ENCODE results near the gene KCNK5. TPM values are rescaled to one million over a fixed set of nuclear protein-coding genes. Genes with fewer than 3 reads are reported as not detected.
A peak's percentile ranks its signal among the peaks of the same experiment; 100 is the strongest.

Gene KCNK5
- total RNA-seq, 1 donor from 2014 or later: 2.6 TPM

DNA sequence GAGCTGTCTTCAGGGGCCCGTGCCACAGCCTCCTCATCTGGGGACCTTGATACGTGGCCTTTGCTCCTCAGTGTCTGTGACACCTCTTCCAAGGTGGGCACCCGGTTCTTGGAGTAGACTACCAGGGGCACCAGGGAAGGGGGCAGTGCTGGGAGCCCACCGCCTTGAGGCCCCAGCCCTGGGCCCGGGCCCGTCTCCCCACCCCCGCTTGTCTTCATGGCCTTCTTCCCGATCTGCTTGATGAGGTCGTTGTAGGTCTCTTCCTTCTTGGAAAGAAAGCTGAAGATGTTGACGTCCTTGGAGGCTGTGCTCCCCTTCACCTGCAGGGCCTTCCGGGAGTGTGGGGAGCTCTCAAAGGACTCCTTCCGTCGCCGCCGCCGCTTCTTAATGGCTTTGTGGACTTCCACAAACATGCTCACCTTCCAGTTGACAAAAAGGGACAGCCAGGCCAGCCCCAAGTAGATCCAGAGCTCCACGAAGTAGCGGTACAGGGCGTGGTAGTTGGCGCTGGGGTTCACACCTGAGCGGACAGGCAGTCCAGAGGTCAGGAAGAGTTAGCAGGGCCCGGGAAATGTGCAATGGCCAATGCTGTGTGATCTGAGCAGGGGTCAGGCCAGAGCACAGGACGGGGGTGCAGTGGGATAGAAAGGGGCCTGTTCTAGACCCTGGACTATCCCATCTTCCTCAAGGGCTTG is 37.9 kb downstream of the KCNK5 start:
- no peaks in the 10 kb centered on the region for H3K9me3 ChIP-seq
- H3K4me1 ChIP-seq: no peaks in the 10 kb centered on the region
- H3K36me3 ChIP-seq: no peaks in the 10 kb centered on the region
- intact Hi-C loops (cut with DNase I): no loop called here
- no peak for DNase-seq (ENCODE audit: low spot score in 2 of 2)
- H3K27me3 ChIP-seq: no peaks in the 10 kb centered on the region
- TF ChIP-seq, protein P1, sequence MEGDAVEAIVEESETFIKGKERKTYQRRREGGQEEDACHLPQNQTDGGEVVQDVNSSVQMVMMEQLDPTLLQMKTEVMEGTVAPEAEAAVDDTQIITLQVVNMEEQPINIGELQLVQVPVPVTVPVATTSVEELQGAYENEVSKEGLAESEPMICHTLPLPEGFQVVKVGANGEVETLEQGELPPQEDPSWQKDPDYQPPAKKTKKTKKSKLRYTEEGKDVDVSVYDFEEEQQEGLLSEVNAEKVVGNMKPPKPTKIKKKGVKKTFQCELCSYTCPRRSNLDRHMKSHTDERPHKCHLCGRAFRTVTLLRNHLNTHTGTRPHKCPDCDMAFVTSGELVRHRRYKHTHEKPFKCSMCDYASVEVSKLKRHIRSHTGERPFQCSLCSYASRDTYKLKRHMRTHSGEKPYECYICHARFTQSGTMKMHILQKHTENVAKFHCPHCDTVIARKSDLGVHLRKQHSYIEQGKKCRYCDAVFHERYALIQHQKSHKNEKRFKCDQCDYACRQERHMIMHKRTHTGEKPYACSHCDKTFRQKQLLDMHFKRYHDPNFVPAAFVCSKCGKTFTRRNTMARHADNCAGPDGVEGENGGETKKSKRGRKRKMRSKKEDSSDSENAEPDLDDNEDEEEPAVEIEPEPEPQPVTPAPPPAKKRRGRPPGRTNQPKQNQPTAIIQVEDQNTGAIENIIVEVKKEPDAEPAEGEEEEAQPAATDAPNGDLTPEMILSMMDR (IDR thresholded peaks at IDR 0.05): no peak
- no peak overlapping the region for H3K27ac ChIP-seq
- H3K4me3 ChIP-seq: no peak overlapping the region

DNA sequence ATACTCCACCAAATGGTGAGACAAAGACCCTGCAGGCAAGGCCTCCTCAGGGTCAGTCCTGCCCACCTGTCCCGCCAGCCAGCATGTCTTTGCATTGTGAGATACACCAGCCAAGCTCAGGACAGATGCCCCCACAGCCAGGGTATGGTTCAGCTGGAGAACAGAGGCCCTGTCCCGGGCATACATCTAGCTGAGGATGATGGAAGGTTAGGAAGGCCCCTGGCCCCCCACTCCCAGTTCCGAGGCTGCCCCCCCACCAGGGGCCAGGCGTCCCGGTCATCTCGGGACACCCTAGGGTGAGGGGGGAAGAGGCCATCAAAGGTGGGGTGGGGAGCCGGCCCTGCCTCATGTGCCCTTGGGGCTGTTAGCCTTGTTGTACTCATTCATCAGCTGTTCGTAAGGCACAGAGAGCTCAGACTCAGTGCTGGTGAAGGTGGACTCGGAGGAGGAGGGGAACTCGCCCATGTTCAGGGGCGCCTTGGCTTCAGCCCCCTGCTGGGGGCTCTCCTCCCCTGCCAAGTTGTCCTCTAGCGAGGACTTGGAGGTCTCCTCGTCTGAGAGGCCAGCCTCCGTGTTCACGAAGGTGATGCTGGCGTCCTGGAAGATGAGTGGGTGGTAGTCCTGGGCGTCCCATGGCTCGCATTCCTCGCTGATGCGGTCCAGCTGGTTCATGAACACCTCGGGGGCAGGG is 38.6 kb downstream of the KCNK5 start:
- no peak overlapping the region for H3K4me3 ChIP-seq
- no peaks in the 10 kb centered on the region for H3K9me3 ChIP-seq
- intact Hi-C loops (cut with DNase I): no loop called here
- H3K27me3 ChIP-seq: no peaks in the 10 kb centered on the region
- TF ChIP-seq, protein P1 (IDR thresholded peaks at IDR 0.05): no peak
- DNase-seq (ENCODE audit: low spot score in 2 of 2): no peak
- no peaks in the 10 kb centered on the region for H3K36me3 ChIP-seq
- H3K4me1 ChIP-seq: no peaks in the 10 kb centered on the region
- no peak overlapping the region for H3K27ac ChIP-seq

DNA sequence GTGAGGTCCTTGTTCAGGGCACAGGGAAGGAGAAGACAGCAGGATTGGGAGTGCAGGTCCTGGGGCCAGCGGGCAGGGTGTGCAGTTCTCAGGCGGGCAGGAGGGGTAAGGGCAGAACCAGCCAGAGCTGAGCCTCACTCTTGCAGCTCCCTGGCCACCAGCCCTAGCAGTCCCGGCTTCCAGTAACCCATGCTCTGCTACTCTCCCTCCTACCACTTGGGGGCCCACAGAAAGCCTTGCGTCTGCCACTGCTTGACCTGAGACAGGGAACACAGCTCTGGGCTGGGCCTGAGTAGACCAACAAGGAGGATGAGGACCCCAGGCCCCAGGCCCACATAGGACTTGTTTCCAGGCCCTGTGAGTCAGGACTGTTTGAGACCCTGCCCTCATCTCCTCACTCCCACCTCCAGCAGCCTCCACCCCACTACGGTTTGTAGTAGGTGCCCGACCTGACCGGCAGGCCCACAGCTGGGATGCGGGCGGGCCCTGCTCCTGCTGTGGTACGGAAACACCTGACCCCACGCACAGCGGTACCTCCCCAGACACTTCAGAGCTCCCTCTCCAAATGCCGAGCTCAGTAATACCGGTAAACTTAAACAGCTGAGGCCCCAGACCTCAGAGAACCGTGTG is 39.2 kb downstream of the KCNK5 start:
- no peak for DNase-seq (ENCODE audit: low spot score in 2 of 2)
- H3K4me1 ChIP-seq: no peaks in the 10 kb centered on the region
- intact Hi-C loops (cut with DNase I): no loop called here
- TF ChIP-seq, protein P1 (IDR thresholded peaks at IDR 0.05): peak in 2 of 3 experiments; percentile 12 to 29
- H3K9me3 ChIP-seq: no peaks in the 10 kb centered on the region
- no peaks in the 10 kb centered on the region for H3K36me3 ChIP-seq
- no peaks in the 10 kb centered on the region for H3K27me3 ChIP-seq
- H3K27ac ChIP-seq: no peak overlapping the region
- no peak overlapping the region for H3K4me3 ChIP-seq

DNA sequence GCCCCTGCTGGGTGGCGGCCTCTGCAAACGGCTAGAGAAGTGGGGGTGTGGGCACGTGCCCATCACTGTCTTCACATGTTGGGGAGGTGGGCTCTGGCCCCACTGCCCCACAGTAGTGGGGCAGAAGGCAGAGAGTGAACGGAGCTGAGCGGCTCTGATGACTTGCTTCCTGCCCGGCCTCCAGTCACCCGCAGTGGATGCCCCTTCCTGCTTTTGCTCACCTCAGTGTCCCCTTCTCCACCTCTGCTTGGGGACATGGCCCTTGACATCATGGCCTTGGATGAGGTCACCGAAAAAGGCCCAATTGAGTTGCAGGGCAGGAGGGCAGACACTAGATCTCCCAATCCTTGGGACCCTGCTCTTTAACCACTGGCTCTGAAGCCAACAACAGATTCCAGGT is 40.1 kb downstream of the KCNK5 start:
- intact Hi-C loops (cut with DNase I): no loop called here
- Histone ChIP-seq H3K4me3 (no peak overlapping the region), H3K9me3 (no peaks in the 10 kb centered on the region), H3K27ac (no peak overlapping the region), H3K36me3 (no peaks in the 10 kb centered on the region), H3K27me3 (no peaks in the 10 kb centered on the region), H3K4me1 (no peaks in the 10 kb centered on the region)
- no peak for DNase-seq (ENCODE audit: low spot score in 2 of 2)
- TF ChIP-seq, protein P1 (IDR thresholded peaks at IDR 0.05): no peak

DNA sequence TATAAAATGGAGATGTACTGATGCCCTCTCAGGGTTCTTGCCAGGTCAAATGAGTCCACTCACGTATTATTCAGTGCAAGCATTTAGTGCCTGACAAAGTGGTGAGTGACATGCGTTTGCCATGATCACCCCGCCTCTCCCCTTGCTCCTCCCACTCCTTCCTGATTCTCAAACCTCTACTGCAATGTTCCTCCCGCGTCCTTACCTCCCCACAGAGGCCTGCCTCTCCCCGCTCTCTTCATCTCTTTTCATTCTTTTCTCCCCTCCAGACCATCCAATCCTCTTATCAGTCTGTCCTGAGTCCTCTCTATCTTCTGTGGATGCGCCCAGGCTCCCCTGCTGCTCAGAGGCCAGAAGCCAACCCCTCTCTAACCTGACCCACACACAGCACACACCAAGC is 40.7 kb downstream of the KCNK5 start:
- no peak for DNase-seq (ENCODE audit: low spot score in 2 of 2)
- Histone ChIP-seq H3K9me3 (no peaks in the 10 kb centered on the region), H3K27ac (no peak overlapping the region), H3K27me3 (no peaks in the 10 kb centered on the region), H3K4me1 (no peaks in the 10 kb centered on the region), H3K4me3 (no peak overlapping the region), H3K36me3 (no peaks in the 10 kb centered on the region)
- TF ChIP-seq, protein P1 (IDR thresholded peaks at IDR 0.05): no peak
- intact Hi-C loops (cut with DNase I): no loop called here
